H1 (cell line): ENCODE results near the gene SOBP. TPM values are rescaled to one million over a fixed set of nuclear protein-coding genes. Genes with fewer than 3 reads are reported as not detected.

Source experiments
- KDM5A ChIP-seq: fragments of 200-600 bp; IDR thresholded peaks from 2 replicates; pipeline ENCODE4 v1.7.1; 2012; ENCODE audit warnings: mild to moderate bottlenecking, low read length, inconsistent platforms, mixed read lengths
- PHF8 ChIP-seq: fragments of 200-600 bp; sonication (generic); conservative IDR thresholded peaks from 2 replicates; pipeline ENCODE4 v1.7.1; 2012; ENCODE audit warnings: low read depth, mild to moderate bottlenecking, inconsistent platforms, low read length, moderate library complexity
- TBP ChIP-seq: IDR thresholded peaks from 2 replicates; pipeline ENCODE4 v1.6.1; 2011; ENCODE audit warnings: low read depth, low read length, improper control_type of control experiment
- ZNF274 ChIP-seq: IDR thresholded peaks from 2 replicates; pipeline ENCODE4 v1.7.0; 2012; ENCODE audit warnings: low read length, borderline replicate concordance; ENCODE audit errors: extremely low read depth
- polyA plus RNA-seq, 7 experiments: library from polyadenylated mRNA; depleted of rRNA in 3 of 7; stranded (reverse) in 5 of 7; unstranded in 2 of 7; fragments of >200 nt in 5 of 7; fragments of 200-250 nt in 2 of 7; gene quantifications; 1 replicate in 5 of 7; 2 replicates in 1 of 7; 4 replicates in 1 of 7; pipeline versions ENCODE4 v1.2.1 to v1.2.3, GENCODE V29; 2011 to 2013; ENCODE audit warnings: missing spikeins in 2 of 7, mixed read lengths in 2 of 7
- total RNA-seq: library from RNA; stranded (reverse); fragmentation: NEBNext Ultra II Directional; extraction: Animal tissue kit (Norgen Biotek cat#: 25700); gene quantifications from 2 replicates; pipeline ENCODE4 v1.2.1, GENCODE V29; 2021
- TF ChIP-seq, protein P1 (sequence below), 3 experiments: IDR thresholded peaks; 1 replicate in 2 of 3; 2 replicates in 1 of 3; pipeline versions ENCODE4 v1.5.1 to v1.6.1; 2011; ENCODE audit warnings: low read length in 3 of 3, mild to moderate bottlenecking in 3 of 3, inconsistent platforms in 2 of 3, low read depth in 1 of 3, moderate library complexity in 1 of 3; ENCODE audit not compliant: insufficient read depth in 1 of 3; ENCODE audit errors: control extremely low read depth in 1 of 3

SOBP gene
- total and polyA plus RNA-seq, 2 of the 8 experiments (the other 6 are each of a cell fraction or from before 2014, with no cell fraction given), result 0.45 to 6.2 TPM

DNA sequence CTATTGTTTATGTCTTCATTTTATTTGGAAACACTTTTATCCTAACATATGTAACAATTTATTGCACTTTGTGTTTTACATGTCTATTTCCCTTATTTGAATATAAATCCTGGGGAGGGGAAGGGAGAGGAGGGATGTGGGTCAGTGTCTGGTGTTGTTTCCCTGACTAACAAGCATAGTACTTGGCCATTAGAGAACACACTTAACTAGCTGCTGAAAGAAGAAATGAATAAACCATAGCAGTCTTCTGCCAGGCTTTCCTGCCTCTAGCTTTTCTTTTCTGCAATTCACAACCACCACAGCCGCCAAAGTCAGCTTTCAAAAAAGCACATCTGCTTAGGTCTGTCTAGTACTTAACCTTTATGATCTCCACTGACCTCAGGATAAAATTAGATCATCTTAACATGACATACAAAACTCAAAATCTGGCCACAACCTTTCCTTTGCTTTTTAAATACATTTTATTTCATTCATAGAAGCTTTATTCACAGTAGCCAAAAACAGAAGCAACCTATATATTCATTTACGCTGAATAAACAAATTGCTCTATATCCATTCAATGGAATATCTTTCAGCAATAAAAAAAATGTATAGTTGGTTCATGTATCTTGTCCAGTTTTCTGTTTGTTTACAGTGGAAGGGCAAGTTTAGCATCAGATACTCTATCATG lies 46.8 kb upstream of the SOBP start (continued):
- no peak for TF ChIP-seq TBP
- no peak for TF ChIP-seq KDM5A
- no peak for TF ChIP-seq ZNF274
- TF ChIP-seq PHF8, result no peak
- TF ChIP-seq, protein P1, sequence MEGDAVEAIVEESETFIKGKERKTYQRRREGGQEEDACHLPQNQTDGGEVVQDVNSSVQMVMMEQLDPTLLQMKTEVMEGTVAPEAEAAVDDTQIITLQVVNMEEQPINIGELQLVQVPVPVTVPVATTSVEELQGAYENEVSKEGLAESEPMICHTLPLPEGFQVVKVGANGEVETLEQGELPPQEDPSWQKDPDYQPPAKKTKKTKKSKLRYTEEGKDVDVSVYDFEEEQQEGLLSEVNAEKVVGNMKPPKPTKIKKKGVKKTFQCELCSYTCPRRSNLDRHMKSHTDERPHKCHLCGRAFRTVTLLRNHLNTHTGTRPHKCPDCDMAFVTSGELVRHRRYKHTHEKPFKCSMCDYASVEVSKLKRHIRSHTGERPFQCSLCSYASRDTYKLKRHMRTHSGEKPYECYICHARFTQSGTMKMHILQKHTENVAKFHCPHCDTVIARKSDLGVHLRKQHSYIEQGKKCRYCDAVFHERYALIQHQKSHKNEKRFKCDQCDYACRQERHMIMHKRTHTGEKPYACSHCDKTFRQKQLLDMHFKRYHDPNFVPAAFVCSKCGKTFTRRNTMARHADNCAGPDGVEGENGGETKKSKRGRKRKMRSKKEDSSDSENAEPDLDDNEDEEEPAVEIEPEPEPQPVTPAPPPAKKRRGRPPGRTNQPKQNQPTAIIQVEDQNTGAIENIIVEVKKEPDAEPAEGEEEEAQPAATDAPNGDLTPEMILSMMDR (IDR thresholded peaks at IDR 0.05; ENCODE audit: control extremely low read depth in 1 of 3, insufficient read depth in 1 of 3, low read depth in 1 of 3, low read length in 3 of 3), result no peak
- TF ChIP-seq, all 59 proteins: peak for 0
